ENCODE results near the gene KRT26. TPM values are rescaled to one million over a fixed set of nuclear protein-coding genes. Genes with fewer than 3 reads are reported as not detected.

Gene KRT26
- total RNA-seq, 1 donor from 2014 or later: not detected

GRCh38 chr17:40813804-40814203, 41.8 kb upstream of the KRT26 start:
- peaks cover 27% of the 10 kb centered on the region for H3K27me3 Mint-ChIP-seq (ENCODE audit: unreplicated experiment)
- H3K4me1 Mint-ChIP-seq (ENCODE audit: unreplicated experiment): peaks cover 20% of the 10 kb centered on the region
- H3K27ac Mint-ChIP-seq (ENCODE audit: unreplicated experiment): no peak overlapping the region
- no peak for DNase-seq (ENCODE audit: extremely low spot score, unreplicated experiment)
- no peak for TF ChIP-seq CTCF (IDR thresholded peaks at IDR 0.05)
- peaks cover 20% of the 10 kb centered on the region for H3K36me3 Mint-ChIP-seq (ENCODE audit: unreplicated experiment)
- no peak overlapping the region for H3K4me3 Mint-ChIP-seq (ENCODE audit: unreplicated experiment)
- no peaks in the 10 kb centered on the region for H3K9me3 Mint-ChIP-seq (ENCODE audit: unreplicated experiment)

GRCh38 chr17:40812639-40813038, 40.6 kb upstream of the KRT26 start:
- Mint-ChIP-seq H3K27ac (ENCODE audit: unreplicated experiment) (no peak overlapping the region), H3K9me3 (ENCODE audit: unreplicated experiment) (no peaks in the 10 kb centered on the region), H3K4me3 (ENCODE audit: unreplicated experiment) (no peak overlapping the region), H3K4me1 (ENCODE audit: unreplicated experiment) (peaks cover 12% of the 10 kb centered on the region), H3K36me3 (ENCODE audit: unreplicated experiment) (peaks cover 18% of the 10 kb centered on the region), H3K27me3 (ENCODE audit: unreplicated experiment) (peaks cover 34% of the 10 kb centered on the region)
- no peak for DNase-seq (ENCODE audit: extremely low spot score, unreplicated experiment)
- no peak for TF ChIP-seq CTCF (IDR thresholded peaks at IDR 0.05)

- peaks cover 2% of the 10 kb centered on the region for H3K36me3 Mint-ChIP-seq (ENCODE audit: unreplicated experiment)
- H3K27me3 Mint-ChIP-seq (ENCODE audit: unreplicated experiment): peaks cover 51% of the 10 kb centered on the region
- H3K4me3 Mint-ChIP-seq (ENCODE audit: unreplicated experiment): no peak overlapping the region
- DNase-seq (ENCODE audit: extremely low spot score, unreplicated experiment): no peak
- no peaks in the 10 kb centered on the region for H3K9me3 Mint-ChIP-seq (ENCODE audit: unreplicated experiment)
- peaks cover 7% of the 10 kb centered on the region for H3K4me1 Mint-ChIP-seq (ENCODE audit: unreplicated experiment)
- H3K27ac Mint-ChIP-seq (ENCODE audit: unreplicated experiment): no peak overlapping the region
- no peak for TF ChIP-seq CTCF (IDR thresholded peaks at IDR 0.05)
Measured at GRCh38 chr17:40810494-40810893, 38.5 kb upstream of the KRT26 start.

- no peak overlapping the region for H3K27ac Mint-ChIP-seq (ENCODE audit: unreplicated experiment)
- H3K4me1 Mint-ChIP-seq (ENCODE audit: unreplicated experiment): peaks cover 7% of the 10 kb centered on the region
- H3K36me3 Mint-ChIP-seq (ENCODE audit: unreplicated experiment): no peaks in the 10 kb centered on the region
- no peak overlapping the region for H3K4me3 Mint-ChIP-seq (ENCODE audit: unreplicated experiment)
- no peak for TF ChIP-seq CTCF (IDR thresholded peaks at IDR 0.05)
- no peaks in the 10 kb centered on the region for H3K9me3 Mint-ChIP-seq (ENCODE audit: unreplicated experiment)
- peaks cover 57% of the 10 kb centered on the region for H3K27me3 Mint-ChIP-seq (ENCODE audit: unreplicated experiment)
- no peak for DNase-seq (ENCODE audit: extremely low spot score, unreplicated experiment)
Measured at GRCh38 chr17:40809721-40810421, 37.9 kb upstream of the KRT26 start.

GRCh38 chr17:40806131-40806530, 34.1 kb upstream of the KRT26 start:
- Mint-ChIP-seq H3K27me3 (ENCODE audit: unreplicated experiment) (peaks cover 50% of the 10 kb centered on the region), H3K36me3 (ENCODE audit: unreplicated experiment) (no peaks in the 10 kb centered on the region), H3K4me3 (ENCODE audit: unreplicated experiment) (no peak overlapping the region), H3K9me3 (ENCODE audit: unreplicated experiment) (no peaks in the 10 kb centered on the region), H3K27ac (ENCODE audit: unreplicated experiment) (no peak overlapping the region), H3K4me1 (ENCODE audit: unreplicated experiment) (peaks cover 9% of the 10 kb centered on the region)
- DNase-seq (ENCODE audit: extremely low spot score, unreplicated experiment): no peak
- no peak for TF ChIP-seq CTCF (IDR thresholded peaks at IDR 0.05)
